Left lung (tissue), 10 donors: ENCODE measurements around the gene SEMA4A. TPM values are rescaled to one million over a fixed set of nuclear protein-coding genes. Genes with fewer than 3 reads are reported as not detected.
A peak's percentile ranks its signal among the peaks of the same experiment; 100 is the strongest.

Experiments
- ATAC-seq: fragments of 200-7000 bp; cut with Tn5 transposase; one replicate; pipeline ENCODE4 v1.9.1; 2020; ENCODE audit warnings: moderate library complexity
- DNase-seq, 4 donors: peaks; one replicate each; pipeline ENCODE4 v3.0.0-alpha.2; 2013 to 2020
- H3K27ac ChIP-seq, 2 donors: fragments of 200-600 bp; sonication (generic) in 1 of 2; one replicate each; pipeline versions ENCODE4 v1.5.0 to v1.8.0; 2020 to 2021
- H3K27me3 ChIP-seq, 2 donors: fragments of 200-600 bp; sonication (generic) in 1 of 2; one replicate each; pipeline versions ENCODE4 v1.5.0 to v1.8.0; 2020 to 2021
- H3K36me3 ChIP-seq, 2 donors: fragments of 200-600 bp; sonication (generic) in 1 of 2; one replicate each; pipeline versions ENCODE4 v1.5.0 to v1.8.0; 2020 to 2021
- H3K4me1 ChIP-seq, 2 donors: fragments of 200-600 bp; one replicate each; pipeline ENCODE4 v1.8.0; 2021
- H3K4me3 ChIP-seq, 2 donors: fragments of 200-600 bp; sonication (generic) in 1 of 2; one replicate each; pipeline versions ENCODE4 v1.5.0 to v1.8.0; 2020 to 2021; ENCODE audit warnings: mild to moderate bottlenecking in 1 of 2
- H3K9me3 ChIP-seq, 2 donors: fragments of 200-600 bp; sonication (generic) in 1 of 2; one replicate each; pipeline versions ENCODE4 v1.5.0 to v1.8.0; 2020 to 2021
- CTCF ChIP-seq, 2 donors: fragments of 200-600 bp; sonication (generic) in 1 of 2; IDR thresholded peaks; one replicate each; pipeline versions ENCODE4 v1.5.0 to v1.8.0; 2021; ENCODE audit warnings: antibody characterized with exemption in 2 of 2
- intact Hi-C, 2 donors: fragments of 100-400 bp; cut with DNase I; formaldehyde crosslinking; loops; one replicate each; pipeline versions ENCODE4 v1.11.2 to v1.14.2; 2022
- polyA plus RNA-seq, 6 donors: library from polyadenylated mRNA; unstranded; fragments of 120-200 nt; gene quantifications; one replicate each; pipeline ENCODE4 v1.2.1, GENCODE V29; 2013; ENCODE audit not compliant: insufficient read length in 6 of 6
- total RNA-seq, 2 donors: library from RNA; stranded (reverse); fragmentation: NEBNext Ultra II Directional; extraction: Animal tissue kit (Norgen Biotek cat#: 25700); gene quantifications; one replicate each; pipeline ENCODE4 v1.2.1, GENCODE V29; 2021
- donor health status: DM: no; HTN: yes; CAD: no.
- donor health status: DM: no; HTN: no; CAD: no.

SEMA4A gene
- total and polyA plus RNA-seq, 8 donors, result 18.3 to 41.3 (median 25.2) TPM

- no peak for TF ChIP-seq CTCF (IDR thresholded peaks at IDR 0.05)
- H3K4me1 ChIP-seq, result peaks cover 18 to 63% of the 10 kb centered on the region in 2 donors
- H3K9me3 ChIP-seq, result no peaks in the 10 kb centered on the region
- DNase-seq (no peak), ATAC-seq (no peak)
- intact Hi-C loops, result no loop called here
- peaks cover 0 to 37% of the 10 kb centered on the region in 2 donors for H3K36me3 ChIP-seq
- H3K27ac ChIP-seq, result peak overlapping the region; percentile 49 to 86
- peak overlapping the region in 1 of 2 donors; percentile 1 for H3K4me3 ChIP-seq
- H3K27me3 ChIP-seq, result no peaks in the 10 kb centered on the region
These were observed 64.5 kb downstream of the SEMA4A start for GRCh38 chr1:156217871-156218270.

- Histone ChIP-seq H3K9me3 (no peaks in the 10 kb centered on the region), H3K36me3 (peaks cover 0 to 47% of the 10 kb centered on the region in 2 donors), H3K27ac (no peak overlapping the region), H3K27me3 (no peaks in the 10 kb centered on the region), H3K4me3 (no peak overlapping the region), H3K4me1 (peaks cover 11 to 50% of the 10 kb centered on the region in 2 donors)
- TF ChIP-seq CTCF (IDR thresholded peaks at IDR 0.05), result no peak
- intact Hi-C loops, result loop anchor here in 1 of 2 donors (5.0 kb wide), 2 partner anchors 73 to 128 kb away; no protein-coding TSS in a partner anchor
- ATAC-seq (no peak), DNase-seq (no peak)
These were observed 66.8 kb downstream of the SEMA4A start for GRCh38 chr1:156220226-156220625.

- Histone ChIP-seq H3K9me3 (no peaks in the 10 kb centered on the region), H3K4me1 (peaks cover 11 to 35% of the 10 kb centered on the region in 2 donors), H3K27me3 (no peaks in the 10 kb centered on the region), H3K36me3 (peaks cover 0 to 55% of the 10 kb centered on the region in 2 donors), H3K27ac (no peak overlapping the region), H3K4me3 (no peak overlapping the region)
- DNase-seq (no peak), ATAC-seq (no peak)
- TF ChIP-seq CTCF (IDR thresholded peaks at IDR 0.05), result no peak
- intact Hi-C loops, result loop anchor here in 1 of 2 donors (5.0 kb wide), 2 partner anchors 75 to 130 kb away; no protein-coding TSS in a partner anchor
These were observed 68.8 kb downstream of the SEMA4A start for GRCh38 chr1:156221986-156222692.

GRCh38 chr1:156225677-156226014 lies 72.3 kb downstream of the SEMA4A start:
- H3K27me3 ChIP-seq, result no peaks in the 10 kb centered on the region
- intact Hi-C loops, result loop anchor here in 1 of 2 donors (5.0 kb wide), 1 partner anchor 88 kb away; no protein-coding TSS in a partner anchor
- ATAC-seq, result no peak
- DNase-seq, result no peak
- H3K9me3 ChIP-seq, result no peaks in the 10 kb centered on the region
- no peak overlapping the region for H3K27ac ChIP-seq
- no peak overlapping the region for H3K4me3 ChIP-seq
- H3K4me1 ChIP-seq, result peaks cover 0 to 10% of the 10 kb centered on the region in 2 donors
- TF ChIP-seq CTCF (IDR thresholded peaks at IDR 0.05), result peak in 1 of 2 donors; percentile 17
- peaks cover 0 to 77% of the 10 kb centered on the region in 2 donors for H3K36me3 ChIP-seq

- intact Hi-C loops, result loop anchor here in 1 of 2 donors (5.0 kb wide), 1 partner anchor 89 kb away; no protein-coding TSS in a partner anchor
- no peak for TF ChIP-seq CTCF (IDR thresholded peaks at IDR 0.05)
- H3K36me3 ChIP-seq, result peaks cover 0 to 72% of the 10 kb centered on the region in 2 donors
- H3K27ac ChIP-seq, result no peak overlapping the region
- DNase-seq, result no peak
- ATAC-seq, result no peak
- no peak overlapping the region for H3K4me3 ChIP-seq
- no peaks in the 10 kb centered on the region for H3K27me3 ChIP-seq
- H3K4me1 ChIP-seq, result peaks cover 0 to 10% of the 10 kb centered on the region in 2 donors
- no peaks in the 10 kb centered on the region for H3K9me3 ChIP-seq
These were observed 72.7 kb downstream of the SEMA4A start for GRCh38 chr1:156226116-156226538.
